RWPE2 (cell line): ENCODE data around the gene MCM8.

Experiments
- ATAC-seq: fragments of 200-7000 bp; cut with Tn5 transposase; 3 replicates; pipeline ENCODE4 v1.9.1; 2021; ENCODE audit warnings: low read depth
- DNase-seq: peaks from one replicate; pipeline ENCODE4 v3.0.0-alpha.2; 2020; ENCODE audit warnings: low spot score
- H3K27ac ChIP-seq: fragments of 450-650 bp; 2 replicates; pipeline ENCODE4 v1.5.1; 2017; ENCODE audit warnings: mild to moderate bottlenecking; ENCODE audit not compliant: poor library complexity, severe bottlenecking
- H3K27me3 ChIP-seq: fragments of 250-450 bp; sonication (Bioruptor Pico); 2 replicates; pipeline ENCODE4 v1.5.1; 2021; ENCODE audit warnings: mild to moderate bottlenecking, moderate library complexity; ENCODE audit not compliant: insufficient read depth, poor library complexity, severe bottlenecking
- H3K36me3 ChIP-seq: fragments of 250-450 bp; sonication (Bioruptor Pico); 2 replicates; pipeline ENCODE4 v1.5.1; 2020; ENCODE audit warnings: low read depth, mild to moderate bottlenecking, moderate library complexity
- H3K4me1 ChIP-seq: fragments of 250-450 bp; sonication (Bioruptor Pico); 2 replicates; pipeline ENCODE4 v1.5.1; 2021; ENCODE audit warnings: mild to moderate bottlenecking, moderate library complexity; ENCODE audit not compliant: insufficient read depth, poor library complexity, severe bottlenecking
- H3K4me3 ChIP-seq: fragments of 250-450 bp; sonication (Bioruptor Pico); 2 replicates; pipeline ENCODE4 v1.5.1; 2021; ENCODE audit warnings: mild to moderate bottlenecking, moderate library complexity; ENCODE audit not compliant: severe bottlenecking
- H3K9me3 ChIP-seq: fragments of 250-450 bp; sonication (Bioruptor Pico); 2 replicates; pipeline ENCODE4 v1.5.1; 2021; ENCODE audit warnings: mild to moderate bottlenecking, moderate library complexity; ENCODE audit not compliant: severe bottlenecking
- CTCF ChIP-seq: fragments of 450-650 bp; IDR thresholded peaks from one replicate; pipeline ENCODE4 v1.5.1; 2017; ENCODE audit warnings: mild to moderate bottlenecking, moderate library complexity; ENCODE audit not compliant: poor library complexity, severe bottlenecking

MCM8 gene

GRCh38 chr20:6034134-6034969 lies 83.9 kb downstream of the MCM8 start:
- H3K36me3 ChIP-seq: peaks cover 68% of the 10 kb centered on the region
- TF ChIP-seq CTCF: no peak
- H3K9me3 ChIP-seq: no peaks in the 10 kb centered on the region
- no peaks in the 10 kb centered on the region for H3K27me3 ChIP-seq
- no peak overlapping the region for H3K27ac ChIP-seq
- DNase-seq (no peak), ATAC-seq (no peak)
- no peaks in the 10 kb centered on the region for H3K4me1 ChIP-seq
- no peak overlapping the region for H3K4me3 ChIP-seq

DNA sequence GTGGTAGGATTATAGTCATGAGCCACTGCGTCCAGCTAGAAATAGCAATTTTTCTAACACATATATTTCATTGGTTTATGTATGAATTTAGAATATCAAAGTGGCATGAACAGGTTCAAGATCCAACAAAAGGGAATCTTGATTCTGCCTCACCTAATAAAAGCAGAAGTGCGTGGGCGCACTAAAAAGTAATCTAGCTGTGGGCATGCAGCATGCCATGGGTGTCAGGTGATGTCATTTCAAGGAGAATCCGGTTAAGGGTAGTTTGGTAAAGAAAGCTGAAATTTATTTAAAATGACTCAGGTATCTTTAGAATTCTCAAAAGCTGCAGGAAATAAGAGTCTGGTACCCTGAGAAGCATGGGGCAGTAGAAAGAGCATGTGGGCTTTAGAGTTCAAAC lies 85.8 kb downstream of the MCM8 start:
- ATAC-seq (no peak), DNase-seq (no peak)
- Histone ChIP-seq H3K9me3 (no peaks in the 10 kb centered on the region), H3K27ac (no peak overlapping the region), H3K36me3 (peaks cover 66% of the 10 kb centered on the region), H3K4me1 (no peaks in the 10 kb centered on the region), H3K4me3 (no peak overlapping the region), H3K27me3 (no peaks in the 10 kb centered on the region)
- TF ChIP-seq CTCF: no peak

DNA sequence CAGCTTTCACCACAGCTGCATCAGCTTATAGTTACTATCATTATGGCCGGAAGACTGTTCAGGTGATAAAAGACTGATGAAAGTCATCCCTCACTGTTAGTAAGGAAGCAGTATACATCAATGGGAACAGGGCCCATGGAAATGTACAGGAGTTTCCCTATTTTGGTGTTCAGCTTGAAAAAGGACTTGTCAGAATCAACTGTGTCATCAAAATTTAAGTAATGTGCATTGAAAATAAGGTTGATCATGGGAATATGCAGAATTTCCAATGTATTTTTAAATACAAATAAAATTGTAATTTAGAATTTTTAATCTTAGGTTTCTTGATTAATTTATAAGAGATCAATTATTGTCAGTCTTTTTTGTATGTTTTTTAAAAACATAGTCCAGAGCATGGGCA lies 86.6 kb downstream of the MCM8 start:
- TF ChIP-seq CTCF: no peak
- no peak for ATAC-seq
- H3K27ac ChIP-seq: no peak overlapping the region
- H3K9me3 ChIP-seq: no peaks in the 10 kb centered on the region
- no peaks in the 10 kb centered on the region for H3K4me1 ChIP-seq
- H3K4me3 ChIP-seq: no peak overlapping the region
- peaks cover 57% of the 10 kb centered on the region for H3K36me3 ChIP-seq
- no peak for DNase-seq
- no peaks in the 10 kb centered on the region for H3K27me3 ChIP-seq

GRCh38 chr20:6038256-6038655 lies 87.8 kb downstream of the MCM8 start:
- no peak for DNase-seq
- no peak for ATAC-seq
- H3K27ac ChIP-seq: no peak overlapping the region
- H3K9me3 ChIP-seq: no peaks in the 10 kb centered on the region
- H3K27me3 ChIP-seq: no peaks in the 10 kb centered on the region
- TF ChIP-seq CTCF: no peak
- no peak overlapping the region for H3K4me3 ChIP-seq
- H3K36me3 ChIP-seq: peaks cover 56% of the 10 kb centered on the region
- no peaks in the 10 kb centered on the region for H3K4me1 ChIP-seq

DNA sequence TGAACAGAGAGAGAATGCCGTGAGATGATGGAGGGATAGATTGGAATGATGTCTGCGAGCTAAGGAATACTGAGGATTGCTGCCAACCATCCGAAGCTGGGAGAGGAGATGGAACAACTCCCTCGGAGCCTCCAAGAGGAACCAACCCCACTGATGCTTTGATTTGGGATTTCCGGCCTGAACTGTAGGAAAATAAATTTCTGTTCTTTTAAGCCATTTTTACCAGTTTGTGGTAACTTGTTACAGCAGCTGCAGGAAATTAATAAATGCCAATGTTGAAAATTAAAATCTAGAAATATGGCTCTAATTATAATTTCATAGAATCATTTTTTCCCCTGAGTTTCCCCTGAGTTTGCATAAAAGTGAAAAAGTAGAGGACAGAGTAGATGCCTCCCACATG lies 89.3 kb downstream of the MCM8 start:
- Histone ChIP-seq H3K9me3 (no peaks in the 10 kb centered on the region), H3K4me1 (no peaks in the 10 kb centered on the region), H3K4me3 (no peak overlapping the region), H3K36me3 (peaks cover 44% of the 10 kb centered on the region), H3K27me3 (no peaks in the 10 kb centered on the region), H3K27ac (no peak overlapping the region)
- ATAC-seq (no peak), DNase-seq (no peak)
- no peak for TF ChIP-seq CTCF
